ENCODE results near the gene CABLES2. TPM values are rescaled to one million over a fixed set of nuclear protein-coding genes. Genes with fewer than 3 reads are reported as not detected.

Gene CABLES2
- total and polyA plus RNA-seq, 4 donors, result 0.92 to 3.2 (median 2.0) TPM

GRCh38 chr20:62394248-62395245 is 12.5 kb downstream of the CABLES2 start:
- Histone ChIP-seq H3K9ac (ENCODE audit: low read depth in 1 of 2, low read length in 2 of 2) (no peak overlapping the region), H3K4me3 (ENCODE audit: low read depth in 1 of 3, low read length in 3 of 3) (no peak overlapping the region), H3K27ac (ENCODE audit: low read depth in 1 of 2, low read length in 2 of 2) (no peak overlapping the region), H3K27me3 (ENCODE audit: control insufficient read depth in 4 of 4, insufficient read depth in 4 of 4, low read length in 3 of 4) (no peaks in the 10 kb centered on the region), H3K36me3 (ENCODE audit: control insufficient read depth in 4 of 4, insufficient read depth in 3 of 4, low read depth in 1 of 4, low read length in 3 of 4) (peaks cover 0 to 5% (median 0%) of the 10 kb centered on the region in 4 donors), H3K4me1 (ENCODE audit: control insufficient read depth in 4 of 4, insufficient read depth in 4 of 4, low read length in 3 of 4) (peaks cover 3 to 22% (median 17%) of the 10 kb centered on the region in 4 donors), H3K9me3 (ENCODE audit: control insufficient read depth in 4 of 4, low read length in 3 of 4) (no peaks in the 10 kb centered on the region)
- no peak for TF ChIP-seq FOXA1 (IDR thresholded peaks at IDR 0.05)
- TF ChIP-seq REST (IDR thresholded peaks at IDR 0.05), result no peak
- no peak for TF ChIP-seq SP1 (IDR thresholded peaks at IDR 0.05)
- TF ChIP-seq GABPA (IDR thresholded peaks at IDR 0.05 in 1 of 2, conservative IDR thresholded peaks at IDR 0.05 in 1 of 2), result no peak
- no peak for TF ChIP-seq FOXA2 (IDR thresholded peaks at IDR 0.05)
- TF ChIP-seq HNF4A (conservative IDR thresholded peaks at IDR 0.05), result no peak
- no peak for DNase-seq (ENCODE audit: low spot score)
- 96% methylated on average over 44 of the region's 44 CpGs for WGBS

- TF ChIP-seq HNF4A (conservative IDR thresholded peaks at IDR 0.05) (no peak), REST (IDR thresholded peaks at IDR 0.05) (no peak), HNF4G (IDR thresholded peaks at IDR 0.05) (no peak), NR2F2 (IDR thresholded peaks at IDR 0.05) (no peak), YY1 (IDR thresholded peaks at IDR 0.05) (no peak), EGR1 (IDR thresholded peaks at IDR 0.05; ENCODE audit: low read depth in 2 of 2) (no peak), ATF3 (IDR thresholded peaks at IDR 0.05) (no peak), MAX (IDR thresholded peaks at IDR 0.05) (no peak), FOXA1 (IDR thresholded peaks at IDR 0.05) (no peak), GABPA (IDR thresholded peaks at IDR 0.05 in 1 of 2, conservative IDR thresholded peaks at IDR 0.05 in 1 of 2) (no peak), JUND (IDR thresholded peaks at IDR 0.05) (no peak), RAD21 (IDR thresholded peaks at IDR 0.05) (no peak), FOXA2 (IDR thresholded peaks at IDR 0.05) (no peak), CTCF (IDR thresholded peaks at IDR 0.05; ENCODE audit: low read depth, low read length, missing input control) (no peak), TAF1 (conservative IDR thresholded peaks at IDR 0.05) (no peak), SP1 (IDR thresholded peaks at IDR 0.05) (no peak), RXRA (IDR thresholded peaks at IDR 0.05) (no peak), ZBTB33 (IDR thresholded peaks at IDR 0.05) (no peak)
- DNase-seq (ENCODE audit: low spot score), result no peak
- Histone ChIP-seq H3K4me1 (ENCODE audit: control insufficient read depth in 4 of 4, insufficient read depth in 4 of 4, low read length in 3 of 4) (peaks cover 3 to 22% (median 17%) of the 10 kb centered on the region in 4 donors), H3K9me3 (ENCODE audit: control insufficient read depth in 4 of 4, low read length in 3 of 4) (no peaks in the 10 kb centered on the region), H3K4me3 (ENCODE audit: low read depth in 1 of 3, low read length in 3 of 3) (no peak overlapping the region), H3K27me3 (ENCODE audit: control insufficient read depth in 4 of 4, insufficient read depth in 4 of 4, low read length in 3 of 4) (no peaks in the 10 kb centered on the region), H3K9ac (ENCODE audit: low read depth in 1 of 2, low read length in 2 of 2) (no peak overlapping the region), H3K36me3 (ENCODE audit: control insufficient read depth in 4 of 4, insufficient read depth in 3 of 4, low read depth in 1 of 4, low read length in 3 of 4) (peaks cover 0 to 10% (median 2%) of the 10 kb centered on the region in 4 donors), H3K27ac (ENCODE audit: low read depth in 1 of 2, low read length in 2 of 2) (no peak overlapping the region)
- 96% methylated on average over 24 of the region's 24 CpGs for WGBS
Observed at GRCh38 chr20:62393830-62394229, 13.3 kb downstream of the CABLES2 start.

All from liver (tissue), 9 donors.